Measurements from ENCODE around the gene FKBP15. TPM values are rescaled to one million over a fixed set of nuclear protein-coding genes. Genes with fewer than 3 reads are reported as not detected.

FKBP15 gene
- polyA plus RNA-seq, 2 donors: 10.5 to 11.6 TPM

GRCh38 chr9:113220467-113221002 is 542 bp downstream of the FKBP15 start:
- Histone ChIP-seq H3K9me3 (ENCODE audit: control insufficient read depth in 2 of 2, insufficient read depth in 1 of 2, low read depth in 1 of 2, low read length in 1 of 2) (no peaks in the 10 kb centered on the region), H3K27ac (ENCODE audit: low read depth in 2 of 2, low read length in 1 of 2) (peak overlapping the region; percentile 64 to 88), H3K36me3 (ENCODE audit: control insufficient read depth in 2 of 2, insufficient read depth in 2 of 2, low read length in 1 of 2) (no peaks in the 10 kb centered on the region)

GRCh38 chr9:113219969-113220368 is 1.1 kb downstream of the FKBP15 start:
- Histone ChIP-seq H3K36me3 (ENCODE audit: control insufficient read depth in 2 of 2, insufficient read depth in 2 of 2, low read length in 1 of 2) (no peaks in the 10 kb centered on the region), H3K27me3 (ENCODE audit: control insufficient read depth in 1 of 2, insufficient read depth in 2 of 2, low read length in 2 of 2) (no peaks in the 10 kb centered on the region), H3K4me1 (ENCODE audit: control insufficient read depth in 2 of 2, insufficient read depth in 2 of 2, low read length in 1 of 2) (peaks cover 4 to 5% of the 10 kb centered on the region in 2 donors), H3K4me3 (ENCODE audit: low read depth in 1 of 2, low read length in 2 of 2) (peak overlapping the region in 1 of 2 donors; percentile 91), H3K9me3 (ENCODE audit: control insufficient read depth in 2 of 2, insufficient read depth in 1 of 2, low read depth in 1 of 2, low read length in 1 of 2) (no peaks in the 10 kb centered on the region), H3K27ac (ENCODE audit: low read depth in 2 of 2, low read length in 1 of 2) (no peak overlapping the region)
- WGBS, 2 donors: 19 to 26% methylated on average over 1 of the region's 1 CpG

More at GRCh38 chr9:113220467-113221002, 542 bp downstream of the FKBP15 start:
- WGBS, 2 donors: 5% methylated on average over 11 of the region's 11 CpGs
- peaks cover 4 to 5% of the 10 kb centered on the region in 2 donors for H3K4me1 ChIP-seq (ENCODE audit: control insufficient read depth in 2 of 2, insufficient read depth in 2 of 2, low read length in 1 of 2)
- H3K27me3 ChIP-seq (ENCODE audit: control insufficient read depth in 1 of 2, insufficient read depth in 2 of 2, low read length in 2 of 2): no peaks in the 10 kb centered on the region
- H3K4me3 ChIP-seq (ENCODE audit: low read depth in 1 of 2, low read length in 2 of 2): peak overlapping the region; percentile 84 to 91

GRCh38 chr9:113219186-113219936 is 1.7 kb downstream of the FKBP15 start:
- H3K27me3 ChIP-seq (ENCODE audit: control insufficient read depth in 1 of 2, insufficient read depth in 2 of 2, low read length in 2 of 2): no peaks in the 10 kb centered on the region
- 65 to 77% methylated on average over 3 of the region's 3 CpGs for whole genome bisulfite sequencing, 2 donors
- peaks cover 4 to 5% of the 10 kb centered on the region in 2 donors for H3K4me1 ChIP-seq (ENCODE audit: control insufficient read depth in 2 of 2, insufficient read depth in 2 of 2, low read length in 1 of 2)
- H3K4me3 ChIP-seq (ENCODE audit: low read depth in 1 of 2, low read length in 2 of 2): peak overlapping the region in 1 of 2 donors; percentile 91
- H3K9me3 ChIP-seq (ENCODE audit: control insufficient read depth in 2 of 2, insufficient read depth in 1 of 2, low read depth in 1 of 2, low read length in 1 of 2): no peaks in the 10 kb centered on the region
- H3K27ac ChIP-seq (ENCODE audit: low read depth in 2 of 2, low read length in 1 of 2): no peak overlapping the region
- no peaks in the 10 kb centered on the region for H3K36me3 ChIP-seq (ENCODE audit: control insufficient read depth in 2 of 2, insufficient read depth in 2 of 2, low read length in 1 of 2)

- no peak overlapping the region for H3K27ac ChIP-seq (ENCODE audit: low read depth in 2 of 2, low read length in 1 of 2)
- no peaks in the 10 kb centered on the region for H3K36me3 ChIP-seq (ENCODE audit: control insufficient read depth in 2 of 2, insufficient read depth in 2 of 2, low read length in 1 of 2)
- H3K4me3 ChIP-seq (ENCODE audit: low read depth in 1 of 2, low read length in 2 of 2): no peak overlapping the region
- H3K9me3 ChIP-seq (ENCODE audit: control insufficient read depth in 2 of 2, insufficient read depth in 1 of 2, low read depth in 1 of 2, low read length in 1 of 2): no peaks in the 10 kb centered on the region
- H3K27me3 ChIP-seq (ENCODE audit: control insufficient read depth in 1 of 2, insufficient read depth in 2 of 2, low read length in 2 of 2): no peaks in the 10 kb centered on the region
- H3K4me1 ChIP-seq (ENCODE audit: control insufficient read depth in 2 of 2, insufficient read depth in 2 of 2, low read length in 1 of 2): no peaks in the 10 kb centered on the region
- 81 to 86% methylated on average over 3 of the region's 3 CpGs for WGBS, 2 donors
Measured at GRCh38 chr9:113216406-113216805, 4.7 kb downstream of the FKBP15 start.

GRCh38 chr9:113215132-113215531 is 5.9 kb downstream of the FKBP15 start:
- no peaks in the 10 kb centered on the region for H3K9me3 ChIP-seq (ENCODE audit: control insufficient read depth in 2 of 2, insufficient read depth in 1 of 2, low read depth in 1 of 2, low read length in 1 of 2)
- H3K4me1 ChIP-seq (ENCODE audit: control insufficient read depth in 2 of 2, insufficient read depth in 2 of 2, low read length in 1 of 2): no peaks in the 10 kb centered on the region
- H3K27me3 ChIP-seq (ENCODE audit: control insufficient read depth in 1 of 2, insufficient read depth in 2 of 2, low read length in 2 of 2): no peaks in the 10 kb centered on the region
- H3K4me3 ChIP-seq (ENCODE audit: low read depth in 1 of 2, low read length in 2 of 2): no peak overlapping the region
- H3K27ac ChIP-seq (ENCODE audit: low read depth in 2 of 2, low read length in 1 of 2): no peak overlapping the region
- WGBS, 2 donors: 48 to 57% methylated on average over 3 of the region's 3 CpGs
- H3K36me3 ChIP-seq (ENCODE audit: control insufficient read depth in 2 of 2, insufficient read depth in 2 of 2, low read length in 1 of 2): peaks cover 0 to 3% of the 10 kb centered on the region in 2 donors

GRCh38 chr9:113210815-113211214 is 10.3 kb downstream of the FKBP15 start:
- Histone ChIP-seq H3K4me3 (ENCODE audit: low read depth in 1 of 2, low read length in 2 of 2) (no peak overlapping the region), H3K36me3 (ENCODE audit: control insufficient read depth in 2 of 2, insufficient read depth in 2 of 2, low read length in 1 of 2) (peaks cover 9 to 10% of the 10 kb centered on the region in 2 donors), H3K9me3 (ENCODE audit: control insufficient read depth in 2 of 2, insufficient read depth in 1 of 2, low read depth in 1 of 2, low read length in 1 of 2) (no peaks in the 10 kb centered on the region), H3K27ac (ENCODE audit: low read depth in 2 of 2, low read length in 1 of 2) (no peak overlapping the region), H3K27me3 (ENCODE audit: control insufficient read depth in 1 of 2, insufficient read depth in 2 of 2, low read length in 2 of 2) (no peaks in the 10 kb centered on the region), H3K4me1 (ENCODE audit: control insufficient read depth in 2 of 2, insufficient read depth in 2 of 2, low read length in 1 of 2) (no peaks in the 10 kb centered on the region)
- 94 to 95% methylated on average over 10 of the region's 10 CpGs for WGBS, 2 donors

GRCh38 chr9:113205861-113206260 is 15.2 kb downstream of the FKBP15 start:
- Histone ChIP-seq H3K36me3 (ENCODE audit: control insufficient read depth in 2 of 2, insufficient read depth in 2 of 2, low read length in 1 of 2) (peaks cover 10 to 12% of the 10 kb centered on the region in 2 donors), H3K4me3 (ENCODE audit: low read depth in 1 of 2, low read length in 2 of 2) (no peak overlapping the region), H3K9me3 (ENCODE audit: control insufficient read depth in 2 of 2, insufficient read depth in 1 of 2, low read depth in 1 of 2, low read length in 1 of 2) (no peaks in the 10 kb centered on the region), H3K4me1 (ENCODE audit: control insufficient read depth in 2 of 2, insufficient read depth in 2 of 2, low read length in 1 of 2) (no peaks in the 10 kb centered on the region), H3K27ac (ENCODE audit: low read depth in 2 of 2, low read length in 1 of 2) (no peak overlapping the region), H3K27me3 (ENCODE audit: control insufficient read depth in 1 of 2, insufficient read depth in 2 of 2, low read length in 2 of 2) (no peaks in the 10 kb centered on the region)
- 97% methylated on average over 1 of the region's 1 CpG for WGBS, 2 donors

- no peaks in the 10 kb centered on the region for H3K9me3 ChIP-seq (ENCODE audit: control insufficient read depth in 2 of 2, insufficient read depth in 1 of 2, low read depth in 1 of 2, low read length in 1 of 2)
- no peaks in the 10 kb centered on the region for H3K27me3 ChIP-seq (ENCODE audit: control insufficient read depth in 1 of 2, insufficient read depth in 2 of 2, low read length in 2 of 2)
- no peak overlapping the region for H3K4me3 ChIP-seq (ENCODE audit: low read depth in 1 of 2, low read length in 2 of 2)
- H3K36me3 ChIP-seq (ENCODE audit: control insufficient read depth in 2 of 2, insufficient read depth in 2 of 2, low read length in 1 of 2): peaks cover 7 to 12% of the 10 kb centered on the region in 2 donors
- WGBS, 2 donors: 88 to 89% methylated on average over 2 of the region's 2 CpGs
- H3K4me1 ChIP-seq (ENCODE audit: control insufficient read depth in 2 of 2, insufficient read depth in 2 of 2, low read length in 1 of 2): no peaks in the 10 kb centered on the region
- H3K27ac ChIP-seq (ENCODE audit: low read depth in 2 of 2, low read length in 1 of 2): no peak overlapping the region
Measured at GRCh38 chr9:113205432-113205831, 15.6 kb downstream of the FKBP15 start.

GRCh38 chr9:113199683-113200329 is 21.3 kb downstream of the FKBP15 start:
- Histone ChIP-seq H3K4me1 (ENCODE audit: control insufficient read depth in 2 of 2, insufficient read depth in 2 of 2, low read length in 1 of 2) (no peaks in the 10 kb centered on the region), H3K4me3 (ENCODE audit: low read depth in 1 of 2, low read length in 2 of 2) (no peak overlapping the region), H3K27me3 (ENCODE audit: control insufficient read depth in 1 of 2, insufficient read depth in 2 of 2, low read length in 2 of 2) (no peaks in the 10 kb centered on the region), H3K27ac (ENCODE audit: low read depth in 2 of 2, low read length in 1 of 2) (no peak overlapping the region), H3K36me3 (ENCODE audit: control insufficient read depth in 2 of 2, insufficient read depth in 2 of 2, low read length in 1 of 2) (peaks cover 5 to 16% of the 10 kb centered on the region in 2 donors), H3K9me3 (ENCODE audit: control insufficient read depth in 2 of 2, insufficient read depth in 1 of 2, low read depth in 1 of 2, low read length in 1 of 2) (no peaks in the 10 kb centered on the region)
- 80 to 84% methylated on average over 4 of the region's 4 CpGs for WGBS, 2 donors
